VCaP (cell line): Measurements from ENCODE around the gene GPR148.

Source experiments
- H3K27ac ChIP-seq: fragments of 450-650 bp; 2 replicates; pipeline ENCODE4 v1.5.1; 2017
- CTCF ChIP-seq: fragments of 450-650 bp; conservative IDR thresholded peaks from 2 replicates; pipeline ENCODE4 v1.5.1; 2017; ENCODE audit warnings: mild to moderate bottlenecking, moderate library complexity

Gene GPR148

DNA sequence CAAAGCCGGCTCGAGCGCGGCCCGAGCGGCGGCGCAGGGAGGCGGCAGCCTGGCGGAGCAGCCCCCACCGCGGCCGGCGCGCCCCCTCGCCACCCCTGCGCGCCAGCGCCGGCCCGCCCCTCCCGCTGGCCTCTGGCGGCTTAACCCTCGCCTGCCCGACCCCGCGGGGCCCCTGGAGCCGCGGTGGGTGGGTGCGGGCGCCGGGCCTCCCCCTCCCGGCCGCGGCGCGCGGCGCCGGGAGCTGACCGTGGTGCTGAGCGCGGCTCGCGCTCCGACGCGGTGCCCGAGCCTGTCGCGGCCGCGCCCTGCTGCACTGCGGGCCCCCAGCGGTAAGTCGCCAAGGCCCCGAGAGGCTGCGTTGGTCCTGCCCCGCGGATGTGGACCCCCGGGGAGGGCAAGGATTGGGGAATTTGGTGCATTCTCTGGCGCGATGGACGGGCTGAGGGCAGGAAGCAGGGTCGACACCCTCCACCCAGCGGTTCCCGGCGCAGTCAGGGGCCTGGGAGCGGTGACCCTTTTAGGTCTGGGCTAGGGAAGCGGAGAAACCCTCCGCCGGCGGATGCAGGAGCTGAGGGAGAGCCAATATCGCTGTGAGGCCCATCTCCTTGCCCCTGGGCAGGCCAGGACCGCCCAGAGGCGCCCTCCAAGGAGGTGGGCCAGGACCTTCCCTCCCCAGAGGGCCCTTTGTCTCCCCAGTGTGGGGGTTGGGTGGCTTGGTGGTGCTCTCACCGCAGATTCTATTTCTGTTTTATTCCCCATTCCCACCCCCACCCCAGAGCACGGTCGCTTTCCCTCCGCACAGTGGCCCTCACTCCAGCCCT lies 27.4 kb downstream of the GPR148 start:
- H3K27ac ChIP-seq, result peak overlapping the region; percentile 85
- TF ChIP-seq CTCF, result peak; percentile 15; the same call in 1 of the 2 replicates

GRCh38 chr2:130756874-130757668 lies 28.2 kb downstream of the GPR148 start:
- TF ChIP-seq CTCF, result no peak

GRCh38 chr2:130759906-130760753 lies 31.3 kb downstream of the GPR148 start:
- 0 out of 2 replicates have a peak overlapping the region, but pooled peaks have one; percentile 16 for H3K27ac ChIP-seq
- TF ChIP-seq CTCF, result no peak

More at GRCh38 chr2:130756874-130757668, 28.2 kb downstream of the GPR148 start:
- H3K27ac ChIP-seq, result peak overlapping the region; percentile 85

DNA sequence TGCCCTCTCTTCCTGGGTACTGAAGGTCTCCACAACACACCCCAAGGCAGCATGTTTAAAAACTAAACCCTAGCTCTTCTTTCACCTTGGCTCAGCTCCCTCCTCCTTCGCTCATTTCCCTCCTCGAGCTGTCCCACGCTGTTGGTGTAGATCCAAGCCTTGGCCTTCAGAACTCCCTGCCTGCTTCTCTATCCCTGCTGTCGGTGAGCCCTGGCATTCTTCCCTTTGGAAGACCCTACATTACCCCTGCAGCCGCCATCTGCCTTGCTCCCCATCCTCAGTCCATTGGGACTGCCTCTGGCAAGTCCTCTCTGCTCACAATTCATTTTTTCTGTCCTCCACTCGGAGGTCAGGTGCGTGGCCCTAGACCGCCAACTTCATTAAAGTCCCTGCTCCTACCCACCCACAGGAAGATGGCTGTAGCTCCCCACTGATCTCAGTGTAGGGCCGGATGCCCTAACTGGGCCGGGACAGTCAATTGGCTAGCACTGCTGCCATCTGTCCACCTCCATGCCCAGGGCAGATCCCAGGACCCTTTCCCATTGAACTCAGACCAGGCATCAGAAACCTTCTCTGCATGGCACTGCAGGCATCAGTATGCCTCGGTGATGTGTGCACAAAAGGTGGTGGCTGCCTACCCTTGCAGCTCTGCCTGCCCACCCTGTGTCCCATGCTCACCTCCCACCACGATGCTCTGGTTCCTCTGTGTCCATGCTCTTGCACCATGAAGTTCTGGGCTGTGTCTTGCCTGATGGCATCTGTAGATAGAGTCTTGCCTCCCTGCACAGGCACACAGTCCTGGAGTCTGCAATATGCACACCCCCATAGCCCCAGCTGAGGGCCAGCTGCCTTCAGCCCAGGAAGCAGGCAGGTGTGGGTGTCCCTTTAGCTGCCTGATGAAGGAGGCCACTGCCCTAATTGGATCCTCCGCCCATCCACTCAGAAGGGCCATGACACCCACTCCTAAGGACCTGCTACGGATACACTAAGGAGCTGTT lies 32.2 kb downstream of the GPR148 start:
- no peak overlapping the region for H3K27ac ChIP-seq
- TF ChIP-seq CTCF, result no peak

- TF ChIP-seq CTCF, result no peak
- no peak overlapping the region for H3K27ac ChIP-seq
Observed at GRCh38 chr2:130762031-130762909, 33.4 kb downstream of the GPR148 start.

GRCh38 chr2:130762910-130763385 lies 34.1 kb downstream of the GPR148 start:
- H3K27ac ChIP-seq, result no peak overlapping the region
- no peak for TF ChIP-seq CTCF
